Prostate gland (tissue), 2 donors: ENCODE data around the gene MRGPRE. TPM values are rescaled to one million over a fixed set of nuclear protein-coding genes. Genes with fewer than 3 reads are reported as not detected.

ENCODE experiments used
- DNase-seq: peaks from one replicate; pipeline ENCODE4 v3.0.0-alpha.2; 2019; ENCODE audit warnings: low spot score
- H3K27ac ChIP-seq, 2 donors: fragments of 200-600 bp; sonication (generic); 2 replicates each; pipeline ENCODE4 v1.5.1; 2017 to 2019
- H3K27me3 ChIP-seq: fragments of 200-600 bp; sonication (generic); replicated peaks from 2 replicates; pipeline ENCODE4 v1.5.1; 2019; ENCODE audit not compliant: insufficient read depth
- H3K36me3 ChIP-seq, 2 donors: fragments of 200-600 bp; sonication (generic); 1 replicate in 1 of 2; 2 replicates in 1 of 2; pipeline versions ENCODE4 v1.5.1 to v1.8.1; 2017 to 2019
- H3K4me1 ChIP-seq: fragments of 200-600 bp; sonication (generic); replicated peaks from 2 replicates; pipeline ENCODE4 v1.5.1; 2019
- H3K4me3 ChIP-seq, 2 donors: fragments of 200-600 bp; sonication (generic); 2 replicates each; pipeline ENCODE4 v1.5.1; 2017 to 2019
- H3K9me3 ChIP-seq: fragments of 200-600 bp; sonication (generic); 2 replicates; pipeline ENCODE4 v1.5.1; 2017
- POLR2A ChIP-seq: fragments of 450-650 bp; IDR thresholded peaks from one replicate; pipeline ENCODE4 v1.6.1; 2016; ENCODE audit warnings: antibody characterized with exemption, mild to moderate bottlenecking
- POLR2AphosphoS5 ChIP-seq: sonication (generic); formaldehyde crosslinking; IDR thresholded peaks from one replicate; pipeline ENCODE4 v1.6.1; 2017; ENCODE audit warnings: antibody characterized with exemption
- WGBS: methylation state at CpG from one replicate; pipeline ENCODE4 v1.1.5; 2018; 5-methylcytosine and 5-hydroxymethylcytosine counted together
- intact Hi-C: fragments of 100-400 bp; cut with DNase I; formaldehyde crosslinking; loops from one replicate; pipeline ENCODE4 v1.14.2; 2022
- total RNA-seq, 2 donors: library from RNA; depleted of rRNA; stranded (reverse); fragments of >200 nt; gene quantifications; one replicate each; pipeline ENCODE4 v1.1.0, GENCODE V29; 2016
- TF ChIP-seq, protein P1 (sequence below), 4 experiments: fragments of 200-600 bp in 2 of 4; fragments of 450-650 bp in 2 of 4; sonication (generic) in 2 of 4; IDR thresholded peaks; 1 replicate in 3 of 4; 2 replicates in 1 of 4; pipeline ENCODE4 v1.5.1; 2016 to 2019; ENCODE audit warnings: antibody characterized with exemption in 4 of 4, mild to moderate bottlenecking in 2 of 4, moderate library complexity in 2 of 4

MRGPRE gene
- total RNA-seq, 2 donors from 2014 or later: 1.0 TPM; not detected in 1

DNA sequence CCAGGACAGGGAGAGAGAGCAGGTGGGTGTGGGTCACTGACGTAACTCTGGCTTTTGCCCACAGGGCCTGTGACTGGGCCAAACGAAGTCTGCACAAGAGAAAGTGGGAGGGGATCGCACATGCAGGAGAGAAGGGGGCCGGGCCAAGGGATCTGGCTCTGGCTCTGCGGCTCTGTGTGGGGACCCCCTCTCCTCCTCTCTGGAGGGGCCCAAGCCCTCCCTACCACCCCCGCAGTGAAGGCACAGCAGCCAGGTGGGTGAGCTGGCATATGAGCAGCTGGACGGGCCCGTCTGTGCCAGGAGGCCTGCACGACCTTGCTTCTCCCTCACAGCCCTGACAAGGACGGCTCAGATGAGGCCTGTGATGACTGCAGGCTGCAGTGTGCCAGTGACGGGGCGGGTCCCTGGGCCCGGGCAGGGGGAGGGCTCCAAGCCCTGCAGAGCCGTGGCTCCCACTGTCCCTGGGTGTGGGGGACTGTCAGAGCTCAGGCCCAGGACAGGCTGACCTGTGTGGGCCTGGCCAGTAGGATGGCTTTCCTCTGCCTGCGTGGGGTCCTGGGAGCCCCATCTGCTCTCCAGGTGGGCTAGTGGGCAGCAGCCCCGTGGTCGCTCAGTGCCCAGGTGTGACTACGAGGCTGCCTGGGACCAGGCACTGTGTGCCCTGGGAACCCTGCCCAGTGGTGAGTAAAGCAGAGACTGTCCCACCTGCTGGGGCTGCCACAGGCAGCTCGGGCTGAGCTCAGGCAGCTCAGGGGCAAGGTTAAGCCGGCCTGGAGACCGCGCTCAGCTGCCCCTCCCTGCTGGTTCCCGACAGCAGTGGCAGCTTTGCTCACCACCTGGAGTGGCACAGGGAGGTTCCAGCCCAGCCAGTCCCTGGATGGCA is 35.8 kb downstream of the MRGPRE start:
- Histone ChIP-seq H3K4me1 (no peaks in the 10 kb centered on the region), H3K9me3 (no peaks in the 10 kb centered on the region), H3K27ac (no peak overlapping the region), H3K4me3 (no peak overlapping the region), H3K36me3 (no peaks in the 10 kb centered on the region), H3K27me3 (no peaks in the 10 kb centered on the region)
- 76% methylated on average over 15 of the region's 23 CpGs for WGBS
- intact Hi-C loops: no loop called here
- TF ChIP-seq, protein P1, sequence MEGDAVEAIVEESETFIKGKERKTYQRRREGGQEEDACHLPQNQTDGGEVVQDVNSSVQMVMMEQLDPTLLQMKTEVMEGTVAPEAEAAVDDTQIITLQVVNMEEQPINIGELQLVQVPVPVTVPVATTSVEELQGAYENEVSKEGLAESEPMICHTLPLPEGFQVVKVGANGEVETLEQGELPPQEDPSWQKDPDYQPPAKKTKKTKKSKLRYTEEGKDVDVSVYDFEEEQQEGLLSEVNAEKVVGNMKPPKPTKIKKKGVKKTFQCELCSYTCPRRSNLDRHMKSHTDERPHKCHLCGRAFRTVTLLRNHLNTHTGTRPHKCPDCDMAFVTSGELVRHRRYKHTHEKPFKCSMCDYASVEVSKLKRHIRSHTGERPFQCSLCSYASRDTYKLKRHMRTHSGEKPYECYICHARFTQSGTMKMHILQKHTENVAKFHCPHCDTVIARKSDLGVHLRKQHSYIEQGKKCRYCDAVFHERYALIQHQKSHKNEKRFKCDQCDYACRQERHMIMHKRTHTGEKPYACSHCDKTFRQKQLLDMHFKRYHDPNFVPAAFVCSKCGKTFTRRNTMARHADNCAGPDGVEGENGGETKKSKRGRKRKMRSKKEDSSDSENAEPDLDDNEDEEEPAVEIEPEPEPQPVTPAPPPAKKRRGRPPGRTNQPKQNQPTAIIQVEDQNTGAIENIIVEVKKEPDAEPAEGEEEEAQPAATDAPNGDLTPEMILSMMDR (IDR thresholded peaks at IDR 0.05): no peak
- no peak for TF ChIP-seq POLR2A
- TF ChIP-seq POLR2AphosphoS5: no peak
- DNase-seq: no peak

DNA sequence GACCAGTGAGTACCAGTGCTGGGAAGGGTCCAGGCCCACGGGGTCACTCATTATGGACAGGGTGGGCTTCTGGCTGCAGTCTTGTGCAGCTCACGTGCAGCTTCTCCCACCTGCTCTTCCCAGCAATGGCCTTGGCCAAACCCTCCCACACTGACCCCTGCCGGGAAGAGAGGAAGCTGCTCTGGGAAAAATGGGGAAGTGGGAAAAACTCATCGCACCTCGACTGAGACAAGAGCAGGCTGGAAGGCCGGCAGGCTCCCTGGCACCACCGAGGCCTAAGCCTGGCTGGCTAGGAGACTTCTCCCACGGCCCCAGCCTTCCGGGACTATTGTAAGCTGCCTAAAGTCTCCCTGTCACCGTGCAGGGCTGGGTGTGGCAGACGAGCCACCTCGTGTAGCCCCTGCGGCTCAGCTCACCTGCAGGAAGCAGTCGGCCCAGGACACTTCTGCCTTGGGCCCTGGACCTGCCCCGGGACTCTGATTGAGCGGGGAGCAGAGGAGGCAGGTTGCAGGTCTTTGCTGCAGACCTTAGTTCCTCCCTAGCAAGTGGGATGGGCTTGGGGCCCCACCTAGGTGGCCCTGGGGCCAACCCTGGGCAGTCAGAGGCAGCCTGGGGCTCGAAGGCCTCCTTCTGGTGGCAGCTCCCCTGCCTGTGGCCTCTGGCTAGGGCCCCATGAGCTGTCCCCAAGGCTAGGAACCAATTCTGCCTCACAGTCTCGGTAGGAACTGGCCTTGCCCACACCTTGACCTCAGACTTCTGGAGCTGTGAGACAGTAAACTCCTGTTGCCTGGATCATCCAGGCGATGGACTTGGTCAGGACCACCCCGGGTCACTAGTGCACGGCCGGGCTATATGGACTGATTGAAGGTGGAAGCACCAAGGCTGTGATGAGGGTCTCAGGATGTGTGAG is 36.7 kb downstream of the MRGPRE start:
- H3K4me1 ChIP-seq: no peaks in the 10 kb centered on the region
- no peak overlapping the region for H3K4me3 ChIP-seq
- intact Hi-C loops: no loop called here
- H3K9me3 ChIP-seq: no peaks in the 10 kb centered on the region
- WGBS: 72% methylated on average over 22 of the region's 22 CpGs
- DNase-seq: no peak
- no peaks in the 10 kb centered on the region for H3K36me3 ChIP-seq
- TF ChIP-seq, protein P1 (IDR thresholded peaks at IDR 0.05): peak in 2 of 4 experiments; percentile 14 to 26
- no peak for TF ChIP-seq POLR2A
- no peak overlapping the region for H3K27ac ChIP-seq
- no peaks in the 10 kb centered on the region for H3K27me3 ChIP-seq

DNA sequence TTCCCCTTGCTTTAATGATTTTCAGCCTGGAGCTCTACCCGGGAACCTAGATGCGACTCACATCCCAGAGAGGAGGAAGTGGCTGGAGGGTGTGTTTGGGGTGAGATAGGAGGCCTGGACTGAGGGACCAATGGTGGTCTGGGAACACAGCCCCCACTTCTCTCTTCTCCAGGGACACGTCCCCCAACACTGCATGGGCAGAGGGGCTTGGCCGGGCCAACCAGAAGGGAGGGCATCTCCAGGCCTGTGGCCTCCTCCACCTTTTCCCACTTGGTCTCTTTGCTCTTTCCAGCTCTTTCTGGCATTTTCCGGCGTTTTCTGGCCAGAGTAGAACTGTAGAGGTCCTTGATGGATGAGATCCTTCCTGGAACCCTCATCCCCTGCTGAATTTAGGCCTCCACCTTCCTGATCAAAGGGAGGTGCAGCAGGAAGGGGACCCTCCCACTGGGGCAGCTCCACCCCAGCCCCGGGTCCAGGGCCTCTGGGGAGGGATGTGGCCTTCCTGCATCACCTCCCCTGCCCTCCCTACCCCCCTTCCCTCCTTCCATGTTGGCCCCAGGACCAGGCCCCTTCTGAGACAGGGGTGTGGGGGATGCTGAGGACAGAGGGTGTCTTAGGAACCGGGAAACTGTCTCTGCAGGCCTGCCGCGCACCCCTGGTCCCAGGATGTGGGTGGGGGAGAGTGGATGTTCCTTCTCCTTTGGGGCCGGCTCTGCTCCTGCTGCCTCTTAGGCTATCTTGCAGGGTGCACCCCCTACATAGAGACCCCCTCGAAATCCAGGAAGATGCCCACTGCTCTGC is 38.0 kb downstream of the MRGPRE start:
- no peak for DNase-seq
- WGBS: 88% methylated on average over 11 of the region's 12 CpGs
- H3K27me3 ChIP-seq: no peaks in the 10 kb centered on the region

DNA sequence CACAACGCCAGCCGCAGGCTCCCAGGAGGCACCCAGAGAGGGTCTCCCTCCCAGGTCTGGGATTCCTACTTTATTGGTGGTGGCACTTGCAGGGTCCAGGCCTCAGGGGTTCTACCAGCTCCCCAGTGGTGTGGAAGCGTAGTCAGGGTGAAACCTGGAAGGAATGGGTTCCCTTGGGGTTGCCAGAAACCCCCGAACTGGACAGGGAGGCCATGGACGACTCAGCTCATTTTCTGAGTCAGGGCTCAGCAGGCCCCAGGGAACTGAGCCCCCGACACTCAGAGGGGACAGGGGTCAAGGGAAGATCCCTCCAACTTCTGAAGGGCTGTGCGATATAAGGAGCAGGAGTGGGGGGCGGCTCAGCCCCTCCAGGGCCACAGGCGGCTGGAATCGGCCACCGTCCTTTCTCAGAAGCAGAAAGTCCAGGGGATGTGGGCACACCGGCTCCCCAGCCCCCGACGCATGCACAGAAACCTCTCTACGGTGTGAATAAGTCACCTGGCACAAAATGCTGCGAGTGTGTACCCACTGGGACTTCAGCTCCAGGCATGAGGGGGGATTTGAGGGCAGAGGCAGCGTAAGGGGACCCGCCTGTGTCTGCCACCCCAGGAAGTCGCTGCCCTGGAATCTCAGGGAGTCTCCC is 38.7 kb downstream of the MRGPRE start:
- DNase-seq: no peak
- Histone ChIP-seq H3K27ac (no peak overlapping the region), H3K4me3 (no peak overlapping the region), H3K4me1 (no peaks in the 10 kb centered on the region), H3K36me3 (no peaks in the 10 kb centered on the region), H3K27me3 (no peaks in the 10 kb centered on the region), H3K9me3 (no peaks in the 10 kb centered on the region)
- WGBS: 91% methylated on average over 19 of the region's 19 CpGs
- no peak for TF ChIP-seq POLR2A
- TF ChIP-seq, protein P1 (IDR thresholded peaks at IDR 0.05): no peak
- TF ChIP-seq POLR2AphosphoS5: no peak
- intact Hi-C loops: no loop called here

More for the DNA sequence above, 38.0 kb downstream of the MRGPRE start:
- Histone ChIP-seq H3K36me3 (no peaks in the 10 kb centered on the region), H3K4me3 (no peak overlapping the region), H3K9me3 (no peaks in the 10 kb centered on the region), H3K27ac (no peak overlapping the region), H3K4me1 (no peaks in the 10 kb centered on the region)
- no peak for TF ChIP-seq POLR2A
- no peak for TF ChIP-seq POLR2AphosphoS5
- TF ChIP-seq, protein P1 (IDR thresholded peaks at IDR 0.05): no peak
- intact Hi-C loops: no loop called here
